HG03064 (cell line): Measurements from ENCODE around the gene POLE2.
"Not testable (repeated sequence)": the region's sequence is repeated elsewhere in the genome, so short reads cannot be mapped to it uniquely, and the experiment has no call there.

Experiments used
- ATAC-seq: cut with Tn5 transposase; IDR thresholded peaks from one replicate; pipeline ENCODE4 v1.9.1; 2021; ENCODE audit warnings: low read depth; ENCODE audit not compliant: unreplicated experiment

Gene POLE2

GRCh38 chr14:49670475-49670874 is 17.5 kb downstream of the POLE2 start:
- no peak for ATAC-seq

GRCh38 chr14:49659526-49660455 is 28.2 kb downstream of the POLE2 start:
- no peak for ATAC-seq

GRCh38 chr14:49657500-49657899 is 30.5 kb downstream of the POLE2 start:
- not testable (repeated sequence) for ATAC-seq

GRCh38 chr14:49654511-49654910 is 33.5 kb downstream of the POLE2 start:
- no peak for ATAC-seq

GRCh38 chr14:49653508-49653907 is 34.5 kb downstream of the POLE2 start:
- ATAC-seq: no peak

- no peak for ATAC-seq
Observed at GRCh38 chr14:49642163-49642562, 45.9 kb downstream of the POLE2 start.

- ATAC-seq: no peak
Observed at GRCh38 chr14:49641697-49642129, 46.3 kb downstream of the POLE2 start.

GRCh38 chr14:49640540-49641417 is 47.2 kb downstream of the POLE2 start:
- no peak for ATAC-seq

- no peak for ATAC-seq
Observed at GRCh38 chr14:49637534-49638078, 50.4 kb downstream of the POLE2 start.

- no peak for ATAC-seq
Observed at GRCh38 chr14:49636866-49637265, 51.1 kb downstream of the POLE2 start.

GRCh38 chr14:49634547-49635334 is 53.3 kb downstream of the POLE2 start, which contains the start of gene DNAAF2:
DNAAF2 (minus strand) TSS chr14:49635244; CDS start chr14:49635149, 95 bp downstream.
- peak; percentile 39 for ATAC-seq

- ATAC-seq: peak; percentile 73
Observed at GRCh38 chr14:49633640-49634546, 54.1 kb downstream of the POLE2 start.

- ATAC-seq: no peak
Observed at GRCh38 chr14:49623941-49624839, 63.8 kb downstream of the POLE2 start.

GRCh38 chr14:49623387-49623786 is 64.6 kb downstream of the POLE2 start:
- no peak for ATAC-seq

- ATAC-seq: no peak
Observed at GRCh38 chr14:49622022-49622607, 65.9 kb downstream of the POLE2 start.

GRCh38 chr14:49621114-49621881 is 66.7 kb downstream of the POLE2 start:
- peak; percentile 29 for ATAC-seq
